GM18499 (cell line): Measurements from ENCODE around the gene APBA2.

Experiments
- ATAC-seq: cut with Tn5 transposase; IDR thresholded peaks from one replicate; pipeline ENCODE4 v1.9.1; 2021; ENCODE audit warnings: moderate number of reproducible peaks; ENCODE audit not compliant: insufficient read depth, unreplicated experiment

APBA2 gene

DNA sequence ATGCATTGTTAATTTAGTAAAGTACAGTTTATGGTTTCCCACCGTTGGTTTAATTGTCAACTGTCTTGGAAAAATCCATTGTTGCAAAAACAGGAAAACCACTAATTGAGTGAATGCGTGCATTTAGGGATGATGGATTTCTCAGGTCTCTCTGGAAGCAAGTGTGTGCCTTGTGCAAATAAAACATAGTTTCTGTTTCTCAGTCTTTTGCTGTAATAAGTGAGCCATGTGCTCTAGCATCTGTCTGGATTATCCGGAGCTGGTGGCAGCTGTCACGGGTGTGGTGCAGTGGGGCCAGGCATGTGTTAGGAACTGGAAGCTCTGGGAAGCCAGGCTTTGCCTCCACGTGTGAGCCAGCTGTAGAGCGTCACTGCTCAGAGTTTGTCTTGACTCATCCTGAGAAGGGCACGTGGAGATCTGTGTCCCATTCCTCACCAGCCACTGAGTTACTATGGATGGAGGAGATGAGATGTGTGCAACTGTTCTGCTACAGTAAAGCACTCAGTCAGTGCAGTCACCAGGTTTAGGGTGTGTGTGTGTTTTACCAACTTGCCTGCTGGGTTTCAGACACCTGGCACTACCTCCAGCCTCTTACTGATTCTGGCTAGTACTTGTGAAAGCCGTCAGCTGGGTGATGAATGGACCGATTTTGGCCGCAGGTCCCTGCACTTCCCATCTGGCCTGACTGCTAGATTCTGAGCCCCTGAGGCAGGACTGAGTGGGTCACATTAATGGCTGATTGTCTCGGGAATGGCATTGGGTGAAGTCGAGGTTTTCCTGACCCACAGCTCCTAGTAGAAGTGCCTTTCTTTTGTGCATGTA lies 7.2 kb downstream of the APBA2 start:
- no peak for ATAC-seq

DNA sequence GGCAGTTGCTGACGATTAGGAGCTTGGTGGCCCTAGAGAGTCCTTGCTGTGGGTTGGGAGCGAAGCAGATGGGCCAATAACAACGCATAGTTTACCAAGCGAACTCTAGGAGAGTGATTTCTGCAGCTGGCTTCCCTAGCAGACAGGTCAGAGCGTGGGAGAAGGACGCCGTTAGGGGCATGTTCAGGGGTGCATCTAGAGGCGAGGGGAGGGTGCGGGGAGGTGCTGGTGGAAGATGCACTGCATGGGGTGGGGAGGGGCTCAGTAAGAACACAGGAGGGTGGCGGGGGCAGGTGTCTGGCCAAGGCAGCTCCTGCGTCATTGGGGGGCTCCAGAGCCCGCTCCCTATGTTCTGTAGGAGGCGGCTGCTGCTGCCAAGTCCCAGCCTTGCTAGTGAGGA lies 8.9 kb downstream of the APBA2 start:
- no peak for ATAC-seq

DNA sequence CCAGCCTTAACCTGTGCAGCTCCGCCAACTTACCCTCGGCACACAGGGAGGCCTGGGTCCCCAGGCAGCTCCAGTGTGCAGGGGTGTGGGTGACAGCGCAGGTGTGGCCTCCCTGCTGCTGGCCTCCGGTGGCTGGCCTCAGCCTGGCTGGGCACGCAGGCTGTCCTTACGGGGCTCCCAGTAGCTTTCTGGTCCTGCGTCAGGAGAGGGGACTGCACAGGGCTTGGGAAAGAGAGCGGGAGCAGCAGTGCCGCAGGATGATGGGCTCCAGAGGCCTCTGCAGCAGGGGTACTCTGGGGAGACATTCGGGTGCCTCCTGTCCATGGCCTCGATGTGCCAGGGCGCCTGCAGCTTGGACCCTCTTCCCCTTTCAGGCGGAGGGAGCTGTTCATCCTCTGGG lies 9.4 kb downstream of the APBA2 start:
- ATAC-seq, result no peak

DNA sequence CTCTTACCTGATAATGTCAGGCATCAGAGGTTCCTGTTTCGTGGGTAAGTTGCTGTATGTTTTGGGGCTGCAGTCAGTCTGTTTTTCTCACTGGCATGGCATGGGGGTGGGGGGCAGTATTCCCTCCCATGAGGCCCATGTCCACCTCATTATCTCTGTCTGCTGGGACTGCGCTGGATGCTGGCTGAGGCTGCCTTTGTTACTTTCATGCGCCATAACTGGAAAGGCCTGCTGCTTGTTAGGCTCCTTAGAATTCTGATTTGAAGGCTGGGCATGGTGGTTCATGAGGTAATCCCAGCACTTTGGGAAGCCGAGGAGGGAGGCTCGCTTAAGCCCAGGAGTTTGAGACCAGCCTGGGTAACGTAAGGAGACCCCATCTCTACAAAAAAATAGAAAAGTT lies 9.8 kb downstream of the APBA2 start:
- no peak for ATAC-seq

DNA sequence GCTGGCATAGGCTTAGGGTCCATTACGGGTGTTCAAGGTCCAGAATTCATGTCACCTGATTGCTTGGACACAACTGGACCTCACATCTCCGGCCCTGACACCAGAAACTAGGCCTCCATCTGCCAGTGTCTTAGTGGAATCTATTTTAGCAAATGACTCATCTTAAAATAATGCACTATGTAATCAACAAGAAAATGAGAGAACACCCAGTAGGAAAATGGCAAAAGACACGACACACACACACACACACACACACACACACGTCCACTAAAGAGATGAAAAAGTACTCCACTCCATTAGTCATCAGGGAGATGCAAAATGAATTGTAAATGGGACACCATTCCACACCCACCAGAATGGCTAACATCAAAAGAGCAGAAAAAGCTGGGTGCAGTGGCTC lies 11.2 kb downstream of the APBA2 start:
- ATAC-seq, result no peak

DNA sequence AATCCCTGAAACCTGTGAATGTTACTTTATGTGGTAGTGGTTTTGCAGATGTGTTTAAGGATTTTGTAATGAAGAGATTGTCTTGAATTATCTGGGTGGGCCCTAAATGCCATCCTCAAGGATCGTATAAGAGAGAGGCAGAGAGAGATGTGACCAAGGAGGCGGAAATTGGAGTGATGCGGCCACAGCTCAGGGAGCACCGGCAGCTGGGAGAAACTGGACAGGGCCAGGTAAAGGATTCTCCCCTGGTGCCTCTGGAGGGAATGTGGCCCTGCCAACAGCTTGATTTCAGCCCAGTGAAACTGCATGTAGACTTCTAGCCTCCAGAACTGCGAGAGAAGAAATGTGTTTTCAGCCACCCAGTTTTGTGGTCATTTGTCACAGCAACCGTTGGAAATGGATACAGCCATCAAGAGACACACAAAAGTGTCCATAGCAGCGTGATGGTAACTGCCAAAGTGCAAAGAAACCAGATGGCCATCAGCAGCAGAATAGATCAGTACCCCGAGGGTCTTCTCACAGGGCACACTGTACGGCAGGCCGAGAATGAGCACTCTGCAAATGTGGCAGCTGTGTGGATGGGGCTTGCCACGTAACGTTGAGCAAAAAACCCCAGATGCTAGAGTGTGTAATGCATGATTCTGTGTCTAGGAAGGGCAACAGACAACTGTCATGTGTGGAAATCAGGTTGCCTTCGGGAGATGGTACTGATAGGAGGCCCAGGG lies 12.2 kb downstream of the APBA2 start:
- no peak for ATAC-seq

DNA sequence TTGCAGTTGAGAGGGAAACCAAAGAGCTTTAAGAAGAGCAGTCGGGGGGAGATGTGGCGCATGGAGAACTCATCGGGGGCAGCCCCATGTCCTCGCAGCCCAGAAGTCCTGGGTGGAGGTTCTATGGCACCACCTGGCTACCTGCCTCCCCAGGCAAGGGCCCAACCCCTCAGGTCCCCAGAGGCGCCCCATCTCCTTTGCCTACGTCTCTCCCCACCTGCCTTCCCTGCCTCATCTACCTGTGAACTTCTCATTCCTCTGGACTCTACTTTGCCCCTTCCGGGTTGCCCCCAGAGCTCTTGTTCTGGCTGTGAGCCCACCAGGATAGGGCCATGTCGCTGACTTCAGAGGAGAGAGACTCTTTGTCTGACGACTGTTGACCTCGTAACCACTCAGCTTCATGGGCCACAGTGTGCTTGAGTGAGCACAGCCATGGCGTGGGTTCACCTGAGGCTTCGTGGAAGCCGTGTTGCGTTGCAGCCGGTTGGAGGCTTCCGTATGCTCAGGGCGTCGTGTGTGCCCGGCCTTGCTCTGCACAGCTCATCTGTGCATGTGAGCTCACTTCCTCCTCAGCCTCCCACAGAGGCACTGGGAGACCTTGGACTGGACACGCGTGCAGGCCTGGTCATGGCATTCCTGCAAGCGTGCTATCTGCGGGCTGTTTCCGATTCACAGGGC lies 13.4 kb downstream of the APBA2 start:
- ATAC-seq, result no peak

DNA sequence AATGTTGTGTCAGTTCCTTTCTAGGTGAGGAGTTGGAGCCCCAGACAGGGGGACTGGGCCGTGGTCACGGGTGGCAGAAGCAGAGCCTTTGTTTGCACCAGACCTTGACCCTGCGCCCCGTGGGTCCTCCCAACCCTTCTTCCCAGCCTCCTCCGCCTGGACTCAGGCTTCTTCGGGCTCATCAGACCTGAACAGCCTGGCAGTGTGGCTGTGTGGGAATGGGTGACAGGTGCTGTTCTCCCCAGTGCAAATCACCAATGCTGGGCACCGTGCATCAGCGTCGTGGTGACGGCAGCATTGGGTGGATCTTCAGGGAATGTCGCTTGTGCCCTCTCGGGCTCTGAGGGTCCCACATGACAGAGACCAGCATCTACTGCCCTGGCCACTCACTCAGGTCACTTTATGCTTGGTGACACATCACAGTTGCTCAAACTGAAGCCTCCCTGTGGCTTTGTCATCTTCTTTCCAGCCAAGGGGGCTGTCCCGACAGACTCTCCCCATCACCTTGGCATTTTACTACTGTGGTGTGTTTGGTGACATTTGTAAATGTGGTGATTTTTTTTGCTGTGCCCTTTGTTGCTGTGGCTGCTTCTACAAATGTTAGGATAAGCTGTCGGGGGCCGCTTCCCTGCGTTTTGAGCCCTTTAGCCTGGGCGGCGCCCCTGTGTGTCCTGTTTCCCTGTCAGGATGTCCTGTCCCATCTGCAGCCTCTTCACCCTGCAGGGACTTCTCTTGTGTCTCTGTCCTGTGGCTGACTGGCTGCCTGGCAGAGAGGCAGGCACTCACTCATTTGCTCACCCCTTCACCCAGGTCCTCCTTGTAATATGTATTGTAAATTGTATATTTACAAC lies 14.5 kb downstream of the APBA2 start:
- ATAC-seq, result no peak

DNA sequence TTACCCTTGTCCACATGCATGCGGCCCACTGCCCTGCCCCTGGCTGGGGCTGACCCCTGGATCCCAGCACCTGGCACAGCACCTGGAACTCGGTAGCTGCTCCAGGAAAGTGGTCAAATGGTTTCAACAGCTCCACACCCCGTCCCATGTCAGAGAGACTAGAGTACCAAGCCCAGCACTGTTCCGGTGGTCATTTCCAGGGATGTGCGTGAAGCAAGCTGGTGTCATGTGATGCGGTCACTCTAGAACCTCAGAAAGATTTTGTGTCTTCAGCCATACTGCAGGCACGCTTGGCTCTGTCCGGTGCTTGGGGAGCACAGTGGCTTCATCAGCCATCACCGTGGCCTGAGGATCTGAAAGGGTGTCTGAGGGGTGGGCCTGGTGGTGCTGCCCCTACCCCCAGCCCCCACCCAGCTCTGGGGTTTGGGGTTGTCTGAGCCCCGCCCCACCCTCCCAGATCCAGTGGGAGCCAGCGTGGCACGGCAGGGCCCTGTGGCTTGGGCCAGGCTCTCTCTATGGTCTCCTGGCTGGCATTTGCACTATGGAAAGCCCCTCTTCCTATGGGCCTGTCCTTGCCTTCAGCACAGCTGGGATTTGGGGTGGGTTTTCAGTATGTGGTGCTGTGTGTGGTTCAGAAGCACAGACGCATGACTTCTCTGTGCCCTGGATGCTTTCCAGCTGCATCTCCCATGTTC lies 15.3 kb downstream of the APBA2 start:
- ATAC-seq, result no peak

DNA sequence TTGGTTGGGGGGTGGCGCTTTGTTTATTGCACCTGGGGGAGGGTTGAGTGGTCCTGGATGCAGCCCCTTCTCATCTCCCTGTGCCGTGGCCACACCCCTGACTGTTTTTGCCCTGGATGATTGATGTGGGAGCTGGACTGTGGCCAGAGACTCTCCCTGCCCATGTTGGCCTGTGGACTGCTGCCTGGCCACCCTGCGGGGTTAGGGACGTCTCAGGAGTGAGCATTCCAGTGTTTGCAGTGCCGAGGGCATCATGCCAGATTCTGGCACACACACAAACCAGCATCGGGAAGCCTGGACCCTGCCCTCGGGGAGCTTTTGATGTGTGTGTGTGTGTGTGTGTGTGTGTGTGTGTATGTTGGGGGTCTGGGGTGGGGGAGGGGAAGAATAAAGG lies 15.8 kb downstream of the APBA2 start:
- ATAC-seq, result no peak

DNA sequence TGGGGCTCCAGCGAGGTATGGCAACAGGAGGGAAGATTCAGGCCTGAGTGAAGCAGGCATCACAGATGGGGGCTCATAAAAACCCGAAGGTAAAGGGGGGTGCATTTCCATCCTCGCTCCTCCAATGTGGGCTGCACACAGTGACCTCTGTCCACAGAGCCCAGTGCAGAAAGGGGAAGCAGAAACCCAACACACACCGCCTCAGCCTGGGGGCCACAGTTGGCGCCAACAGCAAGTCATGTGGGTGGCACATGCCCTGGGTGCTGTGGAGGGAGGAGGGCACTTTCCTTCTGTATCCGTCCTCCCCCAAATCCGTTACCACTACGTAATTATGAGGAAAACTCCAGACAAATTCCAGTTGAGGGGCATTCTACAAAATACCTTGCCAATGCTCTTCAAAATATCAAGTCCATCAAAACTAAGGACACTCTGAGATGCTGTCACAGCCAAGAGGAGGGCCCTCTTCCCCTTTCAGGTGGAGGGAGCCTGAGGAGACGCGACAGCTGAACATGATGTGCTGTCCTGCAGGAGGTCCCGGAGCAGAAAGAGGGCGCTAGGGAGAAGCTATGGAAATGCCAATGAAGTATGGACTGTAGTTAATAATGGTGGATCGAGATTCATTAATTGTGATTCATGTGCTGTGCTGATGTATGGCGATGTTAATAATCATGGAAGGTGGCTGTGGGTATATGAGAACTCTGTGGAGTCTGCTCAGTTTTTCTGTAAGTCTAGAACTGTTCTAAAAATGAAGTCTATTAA lies 16.4 kb downstream of the APBA2 start:
- no peak for ATAC-seq

DNA sequence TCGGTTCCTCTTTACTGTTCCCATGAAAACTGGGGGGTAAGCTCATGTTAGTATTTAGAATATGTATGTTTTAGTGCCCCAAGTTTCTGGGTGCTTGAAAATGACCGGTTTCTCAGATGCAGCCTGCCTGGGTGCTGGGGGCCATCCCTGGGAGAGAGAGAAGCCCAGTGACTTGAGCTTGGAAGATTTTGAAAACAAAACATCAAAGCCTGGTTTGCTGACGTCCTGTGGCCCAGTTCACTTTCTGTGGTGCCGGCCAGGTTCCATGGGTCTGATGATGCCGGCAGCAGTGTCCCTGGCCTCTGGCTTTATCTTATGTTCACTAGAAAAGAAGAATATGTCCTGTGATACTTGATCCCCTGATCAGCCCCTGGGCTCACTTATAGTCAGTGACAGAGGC lies 17.1 kb downstream of the APBA2 start:
- no peak for ATAC-seq

DNA sequence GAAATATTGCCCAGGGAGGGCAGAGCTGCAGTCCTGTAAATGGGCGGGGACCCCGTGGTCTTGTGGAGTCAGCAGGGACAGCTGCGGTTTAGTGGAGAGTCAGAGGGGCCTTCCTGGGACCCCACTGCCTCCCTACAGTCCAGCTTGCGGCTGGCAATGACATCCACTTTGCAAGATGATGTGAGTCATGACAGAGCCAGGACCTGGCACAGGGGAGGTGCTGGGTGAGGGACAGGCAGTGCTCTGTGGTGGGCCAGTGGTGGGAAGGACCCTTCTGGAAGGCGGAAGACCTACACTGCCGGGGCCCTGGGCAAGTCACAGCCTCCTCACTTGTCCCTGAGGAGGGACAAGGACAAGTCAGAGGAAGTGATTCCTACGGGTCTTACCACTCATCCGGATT lies 17.8 kb downstream of the APBA2 start:
- ATAC-seq, result no peak

DNA sequence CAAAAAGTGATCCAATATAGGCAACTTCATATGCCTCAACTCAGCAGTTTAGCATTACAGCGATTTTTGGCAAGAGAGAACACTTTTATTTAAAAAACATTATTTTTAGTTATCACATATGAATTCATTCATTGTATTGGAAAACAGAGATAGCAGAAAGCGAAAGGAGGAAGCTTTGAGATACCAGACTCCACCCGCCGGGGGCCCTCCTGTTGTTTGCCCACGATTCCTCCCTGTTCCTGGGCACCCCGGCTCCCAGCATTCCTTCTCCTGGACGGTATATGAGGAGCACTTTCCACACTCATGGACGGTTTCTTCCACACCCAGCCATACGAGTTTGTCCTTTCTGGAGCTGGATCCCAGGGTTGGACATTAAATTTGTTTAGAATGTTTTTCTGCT lies 18.2 kb downstream of the APBA2 start:
- ATAC-seq, result no peak

DNA sequence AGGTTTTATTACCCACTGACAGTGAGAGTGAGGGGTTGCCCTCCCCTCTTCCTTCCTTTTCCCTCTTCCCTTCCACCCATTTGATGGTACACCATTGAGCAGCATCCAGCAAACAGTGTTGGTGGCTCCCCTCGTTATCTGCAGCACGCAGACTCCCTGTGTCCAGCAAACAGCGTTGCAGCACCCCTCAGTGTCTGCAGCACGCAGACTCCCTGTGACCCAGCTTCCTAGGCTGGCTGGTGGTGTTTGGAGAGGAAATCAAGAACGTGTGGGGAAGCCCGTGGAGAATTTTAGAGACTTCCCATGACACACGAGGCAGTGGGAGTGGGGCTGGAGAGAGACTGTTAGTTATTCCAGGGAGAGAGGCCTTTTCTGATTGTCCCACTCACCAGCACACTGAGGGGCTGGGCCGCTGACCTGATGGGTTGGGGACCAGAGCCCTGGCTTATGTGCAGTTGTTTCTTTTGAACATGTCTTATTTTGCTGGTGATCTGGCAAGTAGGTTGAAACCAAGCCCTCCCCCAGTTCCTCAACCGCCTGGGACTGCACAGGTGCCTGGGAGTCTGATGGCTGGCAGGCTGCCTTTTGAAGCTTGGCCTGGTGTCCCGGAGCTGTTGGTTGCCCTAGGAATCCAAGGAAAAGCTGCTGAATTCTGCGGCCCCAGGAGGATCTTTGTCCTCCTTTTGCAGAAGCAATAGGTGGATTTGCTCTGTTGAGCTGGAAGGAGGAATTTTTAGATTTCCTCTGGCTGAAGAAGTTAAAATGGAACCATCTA lies 19.0 kb downstream of the APBA2 start:
- ATAC-seq, result no peak

DNA sequence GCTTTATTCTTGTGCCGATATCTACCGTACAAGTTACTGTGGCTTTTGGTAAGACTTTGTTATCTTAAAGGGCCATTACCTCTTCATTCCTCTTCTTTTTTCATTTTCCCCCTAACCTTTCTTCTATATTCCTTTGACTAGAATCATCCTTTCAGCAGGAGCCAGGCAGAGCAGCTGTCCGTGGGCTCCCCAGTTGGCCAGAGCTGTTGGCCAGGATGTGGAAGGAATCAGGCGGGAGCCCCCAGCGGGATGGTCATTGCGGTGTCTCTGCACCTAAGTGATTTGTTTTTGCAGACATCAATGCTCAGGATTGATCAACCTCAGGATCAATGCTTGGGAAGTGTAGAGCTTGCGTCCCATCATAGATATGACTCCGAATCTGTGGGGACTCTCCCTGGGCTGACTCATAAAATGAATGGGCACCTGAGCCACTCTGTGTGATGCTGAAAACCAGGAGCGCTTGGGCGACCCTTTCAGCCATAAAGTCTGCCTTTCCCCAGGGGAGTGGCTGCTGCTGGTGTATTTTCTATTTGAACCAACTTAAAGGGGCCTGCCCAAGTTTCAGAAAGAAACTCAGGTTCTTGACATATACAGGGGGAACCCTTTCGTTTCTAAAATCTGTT lies 21.7 kb downstream of the APBA2 start:
- no peak for ATAC-seq

DNA sequence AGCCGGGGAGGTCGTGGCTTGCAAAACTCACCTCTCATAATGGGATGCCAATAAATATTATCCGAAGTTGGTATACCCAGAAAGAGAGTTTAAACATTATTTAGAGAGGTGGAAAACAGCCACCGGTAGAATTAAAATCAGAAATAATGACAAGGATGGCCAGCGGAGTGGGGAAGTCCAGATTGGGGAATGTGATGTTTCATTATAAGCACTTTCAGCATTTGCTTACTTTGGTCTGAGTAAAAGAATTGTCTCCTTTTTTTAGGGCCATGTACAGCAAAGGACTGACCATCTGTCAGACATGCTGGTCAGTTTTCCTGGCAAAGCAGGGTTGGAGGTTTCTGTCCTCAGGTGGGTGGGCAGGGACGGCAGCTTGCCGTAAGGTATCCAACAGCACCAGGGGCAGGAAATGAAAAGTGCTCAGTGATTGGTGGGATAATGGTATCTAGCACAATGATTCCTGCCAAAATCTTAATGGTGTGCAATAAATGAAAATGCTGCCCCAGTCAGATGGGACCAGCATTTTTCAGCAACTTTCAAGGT lies 24.3 kb downstream of the APBA2 start:
- no peak for ATAC-seq
